GM21526 (cell line): ENCODE results near the gene THBD.

Experiments used
- ATAC-seq: cut with Tn5 transposase; IDR thresholded peaks from one replicate; pipeline ENCODE4 v1.9.1; 2021; ENCODE audit warnings: moderate library complexity; ENCODE audit not compliant: unreplicated experiment, low FRiP score

Gene THBD

GRCh38 chr20:23084845-23085365 lies 35.4 kb upstream of the THBD start:
- no peak for ATAC-seq

- ATAC-seq, result no peak
Measured at GRCh38 chr20:23084282-23084844, 34.9 kb upstream of the THBD start.

DNA sequence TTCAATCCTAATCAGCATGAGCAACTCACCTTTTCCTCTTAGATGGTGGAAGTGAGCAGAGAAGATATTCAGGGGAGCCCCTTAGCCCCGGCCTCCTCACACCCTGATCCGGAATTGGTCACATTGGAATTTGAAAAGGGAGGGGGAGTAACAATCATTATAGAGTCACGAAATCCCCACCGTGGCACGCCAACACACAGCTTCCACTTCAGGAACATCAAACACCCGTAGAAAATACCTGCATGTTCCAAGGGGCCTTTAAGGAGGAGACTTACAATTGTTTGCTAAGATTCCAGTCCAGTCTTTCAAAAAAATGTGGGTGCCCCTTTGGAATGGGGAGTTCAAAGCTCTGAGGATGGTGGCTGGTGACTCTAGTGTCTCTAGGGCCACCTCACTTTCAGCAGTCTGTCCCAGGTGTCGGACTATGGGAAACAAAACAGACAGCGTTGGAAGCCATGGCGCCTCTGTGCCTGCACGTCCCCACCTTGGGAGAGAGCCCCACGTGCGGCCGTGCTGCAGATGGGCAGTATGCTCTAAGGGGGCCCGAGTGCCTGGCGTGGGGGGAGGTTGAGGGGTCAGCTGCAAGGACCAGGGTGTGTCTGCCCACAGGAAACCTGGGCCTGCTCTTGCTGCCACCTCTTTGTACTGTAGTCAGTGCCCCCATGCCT lies 34.2 kb upstream of the THBD start:
- no peak for ATAC-seq

DNA sequence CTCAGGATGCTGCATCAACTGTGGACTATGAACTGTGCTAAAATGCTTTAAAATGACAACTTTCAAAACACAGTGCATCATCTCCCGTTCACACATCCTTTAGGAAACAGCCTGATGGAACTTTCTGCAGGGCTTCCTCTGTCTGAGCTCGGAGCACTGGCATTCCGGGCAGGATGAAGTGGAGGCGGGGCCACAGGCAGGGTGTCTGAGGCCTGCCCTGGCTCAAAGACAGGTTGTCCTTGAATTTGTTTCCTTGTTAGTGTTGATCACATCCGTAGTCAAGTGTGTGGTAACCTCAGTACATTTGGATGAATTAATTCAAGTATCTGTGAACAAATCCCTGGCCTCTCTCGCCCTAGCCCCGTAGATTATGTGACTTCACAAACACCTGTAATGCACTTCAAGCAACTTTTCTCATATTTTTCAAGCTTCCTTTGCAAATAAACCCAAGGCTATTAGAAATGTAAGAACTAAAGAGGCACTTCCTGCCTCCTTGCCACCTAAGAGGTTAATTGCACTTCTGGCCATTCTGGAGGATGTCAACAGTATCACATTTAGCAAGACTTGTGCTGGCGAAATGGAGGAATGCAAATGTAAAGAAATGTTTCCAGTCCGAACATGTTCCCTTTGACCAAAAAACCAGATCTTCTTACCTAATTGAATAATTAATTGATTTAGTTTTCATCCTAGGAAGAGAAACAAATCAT lies 33.5 kb upstream of the THBD start:
- no peak for ATAC-seq

- no peak for ATAC-seq
Measured at GRCh38 chr20:23081263-23081819, 31.9 kb upstream of the THBD start.

DNA sequence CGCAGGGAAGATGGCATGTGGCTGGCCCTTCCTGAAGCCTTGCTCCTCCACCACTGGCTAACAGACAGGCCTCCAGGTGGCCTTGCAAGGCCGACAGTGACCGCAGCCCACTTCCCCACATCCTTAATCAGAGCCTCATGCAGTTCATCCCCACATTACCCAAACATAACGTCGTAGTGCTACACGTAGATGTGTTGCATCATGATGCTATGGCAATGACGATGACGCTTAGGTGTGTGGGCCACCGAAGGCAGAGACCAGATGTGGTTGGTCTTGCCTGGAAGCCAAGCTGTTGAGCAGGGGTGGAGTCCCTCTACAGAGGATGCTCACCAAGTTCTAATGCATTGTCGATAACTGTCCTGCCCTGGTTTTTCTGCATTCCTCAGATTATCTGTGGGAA lies 31.0 kb upstream of the THBD start:
- no peak for ATAC-seq

GRCh38 chr20:23079926-23080325 lies 30.5 kb upstream of the THBD start:
- no peak for ATAC-seq

DNA sequence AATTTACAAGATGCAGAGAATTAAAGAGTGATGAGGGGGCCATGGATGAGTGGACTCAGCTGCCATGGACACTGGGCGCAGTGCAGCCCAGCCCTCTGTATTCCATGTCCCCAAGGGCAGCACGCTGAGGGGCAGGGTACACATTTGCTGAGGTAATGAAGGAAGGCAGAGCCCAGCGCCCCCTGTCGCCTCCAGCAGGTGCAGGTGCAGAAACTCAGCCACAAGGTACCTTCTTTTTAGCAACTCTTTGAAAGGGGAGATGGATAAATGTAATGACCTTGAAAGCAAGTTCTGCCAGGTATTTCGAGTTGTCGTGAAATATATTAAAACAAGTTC lies 29.5 kb upstream of the THBD start:
- no peak for ATAC-seq

DNA sequence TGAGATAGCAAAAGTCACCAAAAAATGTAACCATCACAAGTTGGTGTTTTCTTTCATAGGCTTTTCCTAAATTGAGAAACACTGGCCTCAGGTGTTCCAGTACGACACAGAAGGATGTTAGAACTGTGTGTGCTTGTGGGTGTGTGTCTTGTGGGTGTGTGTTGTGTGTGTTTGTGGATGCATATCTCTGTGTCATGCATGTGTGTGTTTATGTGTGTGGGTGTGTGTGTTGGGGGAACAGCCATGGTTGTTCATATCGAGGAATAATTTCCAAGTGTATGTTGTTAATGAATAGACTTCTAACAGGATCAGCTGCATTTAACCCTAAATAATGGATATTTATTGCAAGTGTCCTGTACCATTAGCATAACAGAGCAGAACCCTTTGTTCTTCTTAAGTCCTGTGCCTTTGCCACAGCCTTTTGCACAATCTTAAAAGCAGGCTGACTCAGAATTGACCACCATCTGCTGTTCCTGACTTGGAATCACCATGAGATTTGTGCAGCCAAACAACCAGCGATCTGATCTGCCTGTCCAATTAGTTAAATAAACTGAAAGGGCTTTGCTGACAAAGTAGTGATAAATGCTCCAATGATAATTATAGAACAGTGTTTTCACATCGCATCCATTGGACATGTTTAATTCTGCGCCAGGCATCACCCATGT lies 29.0 kb upstream of the THBD start:
- ATAC-seq, result no peak

DNA sequence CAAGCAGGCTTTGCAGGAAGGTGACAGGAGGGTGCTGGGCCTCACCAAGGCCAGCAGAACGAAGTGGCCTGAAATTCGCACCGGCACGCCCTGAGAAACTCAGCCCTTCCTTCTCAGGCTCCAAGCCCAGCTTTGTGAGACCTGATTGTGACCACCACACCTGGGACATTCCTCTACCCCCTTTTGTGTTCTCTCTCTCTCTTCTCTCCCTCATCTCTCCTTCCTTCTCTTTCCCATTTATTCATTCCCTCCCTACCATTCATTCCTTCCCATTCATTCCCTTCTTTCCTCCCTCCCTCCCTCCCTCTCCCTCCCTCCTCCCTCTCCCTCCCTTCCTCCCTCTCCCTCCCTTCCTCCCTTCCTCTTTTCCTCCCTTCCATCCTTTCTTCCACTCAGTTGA lies 27.8 kb upstream of the THBD start:
- ATAC-seq, result no peak

GRCh38 chr20:23074052-23074451 lies 24.6 kb upstream of the THBD start:
- no peak for ATAC-seq

DNA sequence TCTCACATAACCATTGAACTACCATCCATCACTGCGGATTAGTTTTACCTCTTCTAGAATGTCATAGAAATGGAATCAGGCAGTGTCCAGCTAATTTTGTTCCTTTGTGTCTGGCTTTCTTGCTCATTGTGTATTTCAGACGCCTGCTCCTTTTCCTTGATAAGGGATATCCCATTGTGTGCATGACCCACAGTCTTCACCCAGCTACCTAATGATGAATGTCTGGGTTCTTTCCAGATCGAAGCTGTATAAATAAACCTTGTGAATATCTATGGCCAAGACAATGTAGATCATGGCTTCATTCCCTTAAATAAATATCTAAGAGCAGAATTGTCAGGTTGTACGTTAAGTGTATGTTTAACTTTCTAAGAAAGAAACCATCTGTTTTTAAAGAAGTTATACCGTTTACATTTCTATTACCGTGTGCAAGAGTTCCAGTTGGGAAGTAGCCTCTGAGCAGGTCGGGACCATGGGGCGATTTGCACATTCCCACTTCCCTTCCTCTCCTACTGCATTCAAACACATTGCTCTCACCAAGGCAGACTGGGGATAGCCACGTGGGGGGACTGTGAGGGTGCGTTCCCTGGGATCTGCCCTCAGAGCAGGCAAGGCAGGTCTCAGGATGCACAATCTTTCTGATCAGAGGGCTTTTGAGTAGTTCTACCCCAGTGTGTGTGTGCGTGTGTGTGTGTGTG lies 23.6 kb upstream of the THBD start:
- ATAC-seq, result no peak

- ATAC-seq, result no peak
Measured at GRCh38 chr20:23071996-23072395, 22.5 kb upstream of the THBD start.

DNA sequence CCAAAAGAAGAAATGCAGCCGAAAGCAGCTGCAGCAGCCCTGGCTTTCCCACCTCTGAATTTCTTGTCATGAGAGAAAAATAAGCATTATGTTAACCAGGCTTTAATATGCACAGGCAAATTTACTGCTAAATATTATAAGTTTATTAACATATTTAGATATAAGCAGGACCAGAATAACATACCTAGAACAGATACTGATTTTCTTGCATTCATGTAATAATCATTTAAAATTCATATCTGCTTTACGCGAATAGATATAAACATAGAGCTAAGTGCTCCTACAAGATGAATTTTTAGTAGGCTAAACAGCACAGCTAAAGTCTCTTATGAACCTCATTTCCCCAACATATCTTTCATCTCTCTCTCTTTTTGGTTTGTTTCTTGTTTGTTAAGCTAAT lies 21.9 kb upstream of the THBD start:
- ATAC-seq, result no peak

DNA sequence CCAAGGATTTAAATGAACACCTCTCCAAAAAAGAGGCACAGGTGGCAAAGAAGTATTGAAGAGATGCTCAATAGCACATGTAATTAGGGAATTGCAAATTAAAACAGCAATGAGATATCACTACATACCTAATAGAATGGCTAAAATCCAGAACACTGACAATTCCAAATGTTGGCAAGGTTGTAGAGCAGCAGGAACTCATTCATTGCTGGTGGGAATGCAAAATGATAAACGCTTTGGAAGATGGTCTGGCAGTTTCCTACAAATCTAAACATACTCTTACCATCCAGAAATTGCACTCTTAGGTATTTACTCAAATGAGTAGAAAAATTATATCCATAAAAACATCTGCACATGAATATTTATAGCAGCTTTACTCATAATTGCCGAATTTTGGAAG lies 19.6 kb upstream of the THBD start:
- no peak for ATAC-seq

- ATAC-seq, result no peak
Measured at GRCh38 chr20:23068283-23068682, 18.8 kb upstream of the THBD start.

GRCh38 chr20:23066772-23067171 lies 17.3 kb upstream of the THBD start:
- ATAC-seq, result no peak

DNA sequence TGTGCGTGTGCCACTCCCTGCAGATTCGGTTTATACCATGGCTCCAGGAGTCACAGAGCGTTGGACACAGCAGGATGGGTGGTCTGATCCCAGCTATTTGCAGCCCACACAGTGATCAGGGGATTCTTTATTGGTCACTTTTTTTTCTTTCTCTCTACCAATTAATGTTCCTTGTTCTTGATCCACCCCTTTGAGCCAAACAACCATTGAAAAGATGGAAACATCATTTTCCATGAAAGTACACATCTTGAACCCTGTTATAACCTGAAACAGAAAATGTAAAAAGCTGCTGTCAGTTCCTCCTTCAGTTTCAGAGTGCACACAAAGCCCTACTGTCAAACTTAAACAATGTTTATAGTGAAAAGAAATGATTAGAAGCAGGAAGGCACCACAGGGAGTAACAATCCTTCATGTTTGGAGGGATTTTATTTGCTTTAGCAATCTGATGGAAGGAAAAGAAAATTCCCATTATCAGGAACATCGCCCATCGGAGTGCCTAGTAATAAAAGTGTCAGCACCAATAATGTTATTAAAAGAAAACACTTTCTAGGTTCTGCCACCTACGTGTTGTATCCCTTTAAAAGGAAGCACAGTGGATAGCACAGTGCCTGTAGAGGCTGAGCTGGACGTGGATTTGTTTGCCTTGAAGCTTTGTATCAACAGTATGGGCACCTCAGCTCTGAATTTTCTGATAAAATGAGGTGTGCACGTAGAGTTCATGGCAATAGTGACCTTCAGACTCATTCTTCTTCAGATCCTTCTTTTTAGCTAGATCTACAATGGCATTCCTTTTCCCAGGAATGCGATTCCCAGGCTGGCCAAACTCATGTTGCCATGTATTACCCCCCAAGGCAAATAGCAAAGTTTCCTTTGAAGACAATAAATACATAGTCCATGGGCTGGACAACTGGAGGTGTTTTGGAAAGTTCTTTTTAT lies 16.1 kb upstream of the THBD start:
- no peak for ATAC-seq

DNA sequence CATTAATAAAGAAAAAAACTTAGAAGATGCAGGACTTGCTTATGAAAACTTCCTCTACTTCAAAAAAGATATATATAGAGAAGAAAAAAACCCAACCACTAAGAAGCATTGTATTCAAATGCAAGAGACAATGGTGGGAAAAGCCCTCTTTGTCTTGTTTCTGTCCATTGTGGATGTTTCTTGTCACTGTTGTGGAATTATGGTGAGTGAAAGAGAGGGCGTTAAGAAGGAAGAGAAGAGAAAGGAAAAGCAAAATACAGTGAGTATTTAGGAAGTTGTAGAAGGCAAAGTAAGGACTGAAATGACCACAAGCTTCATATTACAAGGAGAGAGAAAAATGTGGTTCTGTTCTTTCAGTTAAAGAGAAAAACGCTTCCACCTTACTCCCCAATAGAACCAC lies 14.1 kb upstream of the THBD start:
- no peak for ATAC-seq

DNA sequence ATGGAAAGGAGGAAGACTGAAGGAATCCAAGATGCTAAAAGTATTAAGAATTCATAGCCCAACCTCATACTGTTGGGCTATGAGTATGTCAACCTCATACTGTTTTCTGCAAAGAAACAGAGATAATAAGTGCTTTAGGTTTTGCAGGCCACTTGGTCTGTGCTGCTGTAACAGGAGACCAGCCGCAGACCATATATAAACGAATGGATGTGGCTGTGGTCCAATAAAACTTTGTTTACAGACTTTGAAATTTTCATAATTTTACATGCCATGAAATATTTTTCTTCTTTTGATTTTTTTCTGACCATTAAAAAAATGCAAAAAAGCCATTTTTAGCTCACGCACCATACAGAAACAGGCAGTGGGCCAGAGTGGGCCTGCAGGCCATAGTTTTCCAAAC lies 13.7 kb upstream of the THBD start:
- ATAC-seq, result no peak
